ENCODE results near the gene FMNL2.

DNA sequence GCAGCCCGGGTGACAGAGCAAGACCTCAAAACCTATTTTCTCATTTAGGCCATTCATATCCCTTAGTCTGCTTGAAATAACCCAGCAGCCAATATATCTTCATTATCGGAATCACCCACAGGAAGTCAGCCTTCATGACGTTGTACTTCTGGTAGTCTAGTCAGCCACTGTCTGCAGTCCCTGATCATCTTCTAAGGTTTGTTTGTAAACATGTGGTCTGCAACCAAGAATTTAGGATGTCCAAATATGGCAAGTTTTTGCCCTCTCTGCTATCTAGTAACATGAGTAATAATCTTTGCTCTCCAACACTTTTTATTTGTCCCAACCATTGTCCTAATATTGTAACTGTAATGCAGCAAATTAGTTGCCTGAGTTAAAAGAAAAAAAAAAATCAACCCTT is 289.8 kb downstream of the FMNL2 start:
- TF ChIP-seq, protein P1, sequence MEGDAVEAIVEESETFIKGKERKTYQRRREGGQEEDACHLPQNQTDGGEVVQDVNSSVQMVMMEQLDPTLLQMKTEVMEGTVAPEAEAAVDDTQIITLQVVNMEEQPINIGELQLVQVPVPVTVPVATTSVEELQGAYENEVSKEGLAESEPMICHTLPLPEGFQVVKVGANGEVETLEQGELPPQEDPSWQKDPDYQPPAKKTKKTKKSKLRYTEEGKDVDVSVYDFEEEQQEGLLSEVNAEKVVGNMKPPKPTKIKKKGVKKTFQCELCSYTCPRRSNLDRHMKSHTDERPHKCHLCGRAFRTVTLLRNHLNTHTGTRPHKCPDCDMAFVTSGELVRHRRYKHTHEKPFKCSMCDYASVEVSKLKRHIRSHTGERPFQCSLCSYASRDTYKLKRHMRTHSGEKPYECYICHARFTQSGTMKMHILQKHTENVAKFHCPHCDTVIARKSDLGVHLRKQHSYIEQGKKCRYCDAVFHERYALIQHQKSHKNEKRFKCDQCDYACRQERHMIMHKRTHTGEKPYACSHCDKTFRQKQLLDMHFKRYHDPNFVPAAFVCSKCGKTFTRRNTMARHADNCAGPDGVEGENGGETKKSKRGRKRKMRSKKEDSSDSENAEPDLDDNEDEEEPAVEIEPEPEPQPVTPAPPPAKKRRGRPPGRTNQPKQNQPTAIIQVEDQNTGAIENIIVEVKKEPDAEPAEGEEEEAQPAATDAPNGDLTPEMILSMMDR (IDR thresholded peaks at IDR 0.05 in 2 of 3, conservative IDR thresholded peaks at IDR 0.05 in 1 of 3; ENCODE audit: borderline replicate concordance in 1 of 3, insufficient read depth in 1 of 3, low read depth in 2 of 3, low read length in 2 of 3): no peak
- no peak for TF ChIP-seq EZH2 (IDR thresholded peaks at IDR 0.05)
- TF ChIP-seq POLR2A (IDR thresholded peaks at IDR 0.05; ENCODE audit: borderline replicate concordance, extremely low read depth, insufficient read depth, insufficient read length): no peak

Measured in HCT116 (cell line).